HG03460 (cell line): ENCODE measurements around the gene AZU1.
A peak's percentile ranks its signal among the peaks of the same experiment; 100 is the strongest.

Source experiments
- ATAC-seq: cut with Tn5 transposase; IDR thresholded peaks from one replicate; pipeline ENCODE4 v1.9.1; 2021; ENCODE audit not compliant: unreplicated experiment

AZU1 gene

GRCh38 chr19:796692-797527 lies 30.7 kb upstream of the AZU1 start, which contains the start of gene PTBP1:
Gene PTBP1 (plus strand): TSS chr19:797452. CDS start chr19:797498, 46 bp downstream.
- peak; percentile 66 for ATAC-seq

GRCh38 chr19:797528-798414 lies 29.9 kb upstream of the AZU1 start:
- ATAC-seq = peak; percentile 39

GRCh38 chr19:798415-799075 lies 29.1 kb upstream of the AZU1 start:
- no peak for ATAC-seq

GRCh38 chr19:799076-799881 lies 28.4 kb upstream of the AZU1 start:
- ATAC-seq = no peak

GRCh38 chr19:800360-801029 lies 27.1 kb upstream of the AZU1 start:
- no peak for ATAC-seq

- no peak for ATAC-seq
Observed at GRCh38 chr19:801030-801860, 26.4 kb upstream of the AZU1 start.

- no peak for ATAC-seq
Observed at GRCh38 chr19:801861-802497, 25.7 kb upstream of the AZU1 start.

- ATAC-seq = no peak
Observed at GRCh38 chr19:802498-803098, 25.0 kb upstream of the AZU1 start.

- no peak for ATAC-seq
Observed at GRCh38 chr19:803099-803561, 24.5 kb upstream of the AZU1 start.

- ATAC-seq = no peak
Observed at GRCh38 chr19:803686-804418, 23.8 kb upstream of the AZU1 start.

GRCh38 chr19:804419-805165 lies 23.0 kb upstream of the AZU1 start:
- no peak for ATAC-seq

GRCh38 chr19:805166-805551 lies 22.5 kb upstream of the AZU1 start:
- ATAC-seq = no peak

GRCh38 chr19:805600-806550 lies 21.8 kb upstream of the AZU1 start:
- ATAC-seq = no peak

- no peak for ATAC-seq
Observed at GRCh38 chr19:806815-807421, 20.7 kb upstream of the AZU1 start.
